GM21619 (cell line): ENCODE measurements around the gene CYSLTR2.

ENCODE experiments used
- ATAC-seq: cut with Tn5 transposase; IDR thresholded peaks from one replicate; pipeline ENCODE4 v1.9.1; 2021; ENCODE audit not compliant: unreplicated experiment

Gene CYSLTR2, protein sequence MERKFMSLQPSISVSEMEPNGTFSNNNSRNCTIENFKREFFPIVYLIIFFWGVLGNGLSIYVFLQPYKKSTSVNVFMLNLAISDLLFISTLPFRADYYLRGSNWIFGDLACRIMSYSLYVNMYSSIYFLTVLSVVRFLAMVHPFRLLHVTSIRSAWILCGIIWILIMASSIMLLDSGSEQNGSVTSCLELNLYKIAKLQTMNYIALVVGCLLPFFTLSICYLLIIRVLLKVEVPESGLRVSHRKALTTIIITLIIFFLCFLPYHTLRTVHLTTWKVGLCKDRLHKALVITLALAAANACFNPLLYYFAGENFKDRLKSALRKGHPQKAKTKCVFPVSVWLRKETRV

DNA sequence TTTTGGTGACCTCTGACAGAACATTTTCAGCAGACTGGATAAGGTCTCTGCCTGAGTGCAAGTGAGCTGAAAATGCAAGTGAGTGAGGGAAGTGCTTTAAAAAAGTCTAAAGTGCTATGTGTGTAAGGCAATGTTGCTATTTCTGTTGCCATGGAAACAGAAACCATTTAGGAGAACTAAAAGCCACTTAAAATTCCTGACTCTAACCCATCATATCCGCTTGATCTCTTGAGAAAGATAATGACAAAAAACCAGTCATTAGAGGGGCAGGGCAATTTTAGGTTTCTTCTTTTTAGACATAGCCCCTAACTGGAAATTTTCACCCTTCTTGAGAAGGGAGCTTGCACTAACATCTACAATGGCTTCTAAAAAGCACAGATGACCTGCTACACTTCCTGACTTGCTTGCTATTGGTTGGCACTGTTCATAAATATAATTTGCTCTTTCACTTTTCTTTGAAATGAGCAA is at the start of gene CYSLTR2:
CYSLTR2 (plus strand) TSS at position 458 of the 468 bp plus-strand sequence. CDS start 52,889 bp downstream, outside the sequence.
- ATAC-seq = peak; percentile 71

DNA sequence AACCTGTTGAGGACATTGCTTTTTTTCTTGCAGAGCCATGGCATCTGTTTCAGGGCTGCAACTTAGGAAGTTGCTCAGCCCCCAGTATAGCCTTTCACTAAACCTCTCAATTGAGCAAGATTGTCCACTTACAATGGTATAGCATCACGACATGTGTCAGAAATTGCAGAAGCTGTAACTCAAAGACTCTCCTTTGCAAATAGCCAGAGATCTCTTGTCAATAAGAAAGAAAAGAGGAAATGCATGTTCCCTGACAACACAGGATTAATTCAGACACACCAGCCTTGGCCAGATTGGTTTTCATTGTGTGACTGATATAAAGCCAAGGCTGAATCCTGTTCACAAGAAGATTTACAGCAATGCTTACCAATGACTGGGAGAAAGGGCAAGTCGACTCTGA is 38.7 kb upstream of the CYSLTR2 start:
- ATAC-seq = no peak

DNA sequence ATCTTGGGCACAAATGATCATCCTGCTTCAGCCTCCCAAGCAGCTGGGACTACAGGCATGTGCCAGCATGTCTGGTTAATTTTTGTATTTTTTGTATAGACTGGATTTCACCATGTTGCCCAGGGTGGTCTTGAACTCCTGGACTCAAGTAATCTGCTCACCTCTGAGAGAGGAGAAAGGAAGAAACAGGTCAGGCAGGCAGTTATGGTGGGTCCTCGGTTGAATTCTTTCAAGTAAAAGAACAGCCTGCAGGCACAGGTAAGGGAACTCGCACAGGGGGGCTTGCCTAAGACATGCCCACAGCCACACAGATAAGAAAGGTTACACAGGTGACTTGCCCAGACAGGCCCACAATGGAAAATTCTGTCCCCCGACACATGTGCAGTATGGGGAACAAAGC is 34.8 kb upstream of the CYSLTR2 start:
- no peak for ATAC-seq

DNA sequence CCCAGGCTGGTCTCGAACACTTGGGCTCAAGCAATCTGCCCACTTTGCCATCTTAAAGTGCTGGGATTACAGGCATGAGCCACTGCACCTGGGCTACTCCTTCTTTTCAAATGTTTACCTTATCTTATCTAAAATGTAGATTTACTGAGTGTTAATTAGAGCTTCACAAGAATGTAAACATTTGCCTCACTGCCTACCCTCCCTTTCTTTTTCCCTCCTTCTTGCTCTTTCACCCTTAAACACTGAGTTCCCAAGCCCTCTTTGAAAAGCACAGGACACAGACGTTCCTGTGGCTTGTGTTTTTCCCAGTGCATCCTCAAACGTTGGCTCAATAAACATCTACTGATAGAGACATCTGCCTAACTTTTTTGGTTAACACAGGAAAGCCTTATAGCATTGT is 32.7 kb upstream of the CYSLTR2 start:
- no peak for ATAC-seq

DNA sequence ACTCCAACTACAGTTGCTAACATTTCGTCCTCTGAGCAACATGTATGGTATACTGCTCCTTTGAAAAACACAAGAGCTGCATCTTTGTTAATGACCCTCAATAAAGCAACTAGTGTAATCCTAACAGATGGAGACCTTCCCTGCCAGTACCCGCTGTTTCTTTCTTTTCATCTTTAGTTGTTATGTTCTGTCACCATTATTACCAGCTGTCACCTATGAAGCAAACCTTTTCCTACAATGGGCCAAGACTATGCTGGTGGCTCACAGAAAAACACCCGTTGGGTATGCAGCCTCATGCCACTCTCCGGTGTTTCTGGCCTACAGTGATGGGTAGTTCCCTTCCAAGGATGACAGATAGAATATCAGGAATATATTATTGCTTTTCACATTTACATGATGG is 29.7 kb upstream of the CYSLTR2 start:
- ATAC-seq = no peak

DNA sequence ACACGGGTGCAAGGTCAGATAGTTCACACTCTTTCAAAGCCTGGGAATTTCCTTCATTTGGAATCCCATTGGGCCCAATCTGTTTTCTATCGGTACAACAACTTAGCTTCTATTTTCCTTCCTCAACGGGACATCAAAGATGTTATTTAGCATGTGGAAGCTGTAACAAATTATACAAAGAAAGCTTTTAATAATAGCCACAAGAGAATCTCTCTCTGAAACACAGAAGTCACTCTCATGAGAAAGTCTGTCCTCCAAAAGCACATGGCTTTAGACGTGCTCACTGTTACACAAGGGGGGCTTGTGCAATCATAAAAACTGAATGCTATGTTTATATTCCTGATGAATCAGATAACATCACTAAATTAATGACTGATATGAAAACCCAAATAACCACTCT is 28.9 kb upstream of the CYSLTR2 start:
- no peak for ATAC-seq

DNA sequence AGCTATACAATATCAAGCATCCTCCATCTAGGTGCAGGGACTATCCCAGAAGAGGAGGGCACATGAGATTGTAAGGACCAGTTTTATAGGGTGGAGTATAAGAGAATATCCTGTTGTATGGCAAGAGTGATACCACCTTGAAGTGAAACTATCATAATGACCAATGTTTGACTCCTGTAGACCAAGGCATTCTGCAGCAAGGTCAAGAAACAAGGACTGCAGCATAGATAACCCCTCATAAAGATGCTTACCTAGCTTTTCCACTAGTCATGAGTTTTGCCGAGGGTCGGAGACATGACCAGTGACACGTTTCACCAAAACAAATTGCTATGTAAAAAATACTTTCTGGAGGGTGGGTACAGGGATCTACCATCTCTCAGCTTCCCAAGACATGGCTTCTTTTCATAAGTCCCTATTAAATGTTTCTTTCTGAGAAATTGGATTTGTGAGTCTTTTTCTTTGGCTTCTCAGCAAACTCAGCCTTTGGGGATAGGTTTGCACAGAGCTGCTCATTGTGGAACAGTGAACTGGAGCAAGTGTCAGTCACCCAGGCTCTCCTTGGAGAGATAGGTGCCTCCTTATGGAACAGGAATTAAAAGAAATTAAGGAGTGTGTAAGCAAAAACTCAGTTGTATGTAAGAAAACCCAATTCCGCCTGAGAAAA is 28.2 kb upstream of the CYSLTR2 start:
- no peak for ATAC-seq

DNA sequence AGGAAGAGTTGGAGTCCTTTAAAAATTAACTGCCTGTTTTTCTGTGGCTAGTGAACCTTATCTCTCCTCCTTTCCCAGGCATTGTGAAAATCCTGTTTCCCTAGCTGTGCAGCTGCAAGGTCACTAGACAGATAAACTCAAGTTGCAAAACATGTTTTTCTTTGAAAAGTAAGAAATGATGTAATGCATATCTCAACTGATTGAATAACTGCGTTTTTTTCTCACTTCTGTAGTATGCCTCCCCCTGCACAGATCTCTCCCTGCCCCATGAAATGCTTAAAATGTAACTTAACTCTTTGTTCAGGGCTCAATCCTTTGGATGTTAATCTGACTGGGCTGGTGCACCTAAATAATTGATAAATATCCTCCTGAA is 27.7 kb upstream of the CYSLTR2 start:
- ATAC-seq = no peak

DNA sequence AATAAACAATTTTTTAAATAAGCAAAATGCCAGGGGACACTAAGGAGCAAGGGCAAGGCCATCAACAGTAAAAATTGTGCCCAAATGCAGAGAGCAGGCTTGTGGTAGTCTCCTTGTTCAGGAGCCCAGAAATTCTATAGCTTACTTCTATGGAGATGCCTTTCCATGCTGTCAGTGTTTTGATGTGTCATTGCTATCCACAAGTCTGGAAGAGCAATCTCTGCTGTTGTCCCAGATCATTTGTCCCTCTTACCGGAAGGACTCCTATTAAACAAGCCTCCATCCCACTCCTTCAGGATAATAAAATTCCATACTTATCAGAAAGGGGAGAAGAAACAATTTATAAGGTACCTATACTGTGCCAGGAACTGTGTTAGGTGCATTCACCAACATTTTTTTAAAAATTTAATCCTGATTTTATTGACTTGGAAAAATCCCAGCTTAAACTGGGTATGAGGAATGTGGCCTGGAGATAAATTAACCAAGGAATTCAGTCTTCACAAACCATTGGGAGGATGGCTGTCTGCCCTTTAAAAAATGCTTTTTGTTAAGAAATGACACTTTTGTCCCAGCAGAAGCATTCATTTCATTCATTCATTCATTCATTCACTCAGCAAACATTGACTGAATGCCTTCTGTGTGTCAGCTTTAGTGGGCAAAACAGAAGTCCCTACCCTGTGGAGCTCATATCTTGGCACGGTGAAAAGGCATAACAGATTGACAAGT is 26.8 kb upstream of the CYSLTR2 start:
- no peak for ATAC-seq

DNA sequence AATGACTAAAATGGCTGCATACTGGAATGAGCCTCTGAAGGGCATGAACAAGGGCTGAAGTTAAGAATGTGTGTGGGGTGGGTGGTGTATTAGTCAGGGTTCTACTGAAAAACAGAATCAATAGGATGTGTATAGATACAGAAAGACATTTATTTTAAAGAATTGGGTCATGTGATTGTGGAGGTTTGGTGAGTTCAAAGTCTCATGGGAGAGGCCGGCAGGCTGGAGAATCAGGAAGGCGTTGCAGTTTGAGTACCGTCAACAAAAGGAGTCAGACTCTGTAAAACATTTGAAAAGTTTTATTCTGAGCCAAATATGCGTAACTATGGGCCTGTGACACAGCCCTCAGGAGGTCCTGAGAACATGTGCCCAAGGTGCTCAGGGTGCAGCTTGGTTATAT is 24.5 kb upstream of the CYSLTR2 start:
- ATAC-seq = no peak

DNA sequence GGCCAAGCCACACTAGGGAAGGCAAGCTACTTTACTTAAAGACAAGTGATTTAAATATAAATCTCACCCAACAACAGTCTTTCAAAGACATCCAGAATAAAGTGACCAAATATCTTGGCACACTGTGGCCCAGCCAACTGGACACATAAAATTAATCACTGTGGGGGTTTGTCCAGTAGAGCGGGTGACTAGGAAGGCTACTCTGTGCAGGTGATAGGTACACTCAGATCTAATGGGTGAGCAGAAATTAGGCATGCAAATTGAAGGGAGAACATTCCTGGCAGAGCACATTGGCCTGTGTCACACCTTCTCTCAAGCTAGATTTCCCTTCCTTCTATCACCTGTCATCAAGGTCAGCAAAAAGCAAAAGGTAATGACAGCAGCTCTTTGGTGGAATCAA is 23.4 kb upstream of the CYSLTR2 start:
- ATAC-seq = no peak

DNA sequence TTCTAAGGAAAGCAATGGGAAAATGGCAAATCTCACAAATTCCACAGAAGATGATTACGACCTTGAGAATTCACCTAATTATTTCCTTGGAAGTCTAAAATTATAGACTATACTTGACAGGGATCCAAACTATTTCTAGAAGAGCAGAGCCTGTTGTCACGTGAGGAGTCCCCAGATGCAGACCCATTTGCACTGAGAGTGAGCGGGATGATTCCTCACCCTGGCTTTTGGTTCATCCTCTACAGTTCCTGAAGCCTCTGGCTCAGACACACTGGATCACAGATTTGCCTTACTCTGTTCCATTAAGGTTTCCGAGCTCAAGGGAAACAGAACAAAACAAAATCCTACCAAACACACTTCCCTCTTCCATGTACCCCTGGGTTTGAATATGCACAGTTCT is 23.0 kb upstream of the CYSLTR2 start:
- no peak for ATAC-seq

DNA sequence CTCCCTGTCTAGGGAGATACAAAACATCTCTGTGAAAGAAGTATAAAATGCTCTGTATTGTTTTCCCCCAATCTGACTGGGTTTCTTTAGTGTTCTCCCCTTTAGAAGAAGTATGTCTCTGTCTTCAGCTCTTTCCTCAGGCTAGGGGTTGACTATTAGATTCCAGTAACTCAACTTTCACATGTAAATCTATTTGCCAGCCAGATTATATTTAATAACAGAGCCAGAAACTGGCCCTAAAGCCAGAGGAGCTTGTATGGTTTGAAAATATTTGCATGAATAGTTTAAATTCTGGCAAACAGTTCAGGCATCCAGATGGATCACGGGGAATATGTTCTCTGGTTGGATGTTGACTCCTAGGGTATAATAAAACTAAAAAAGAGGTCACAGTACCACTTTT is 22.3 kb upstream of the CYSLTR2 start:
- no peak for ATAC-seq

DNA sequence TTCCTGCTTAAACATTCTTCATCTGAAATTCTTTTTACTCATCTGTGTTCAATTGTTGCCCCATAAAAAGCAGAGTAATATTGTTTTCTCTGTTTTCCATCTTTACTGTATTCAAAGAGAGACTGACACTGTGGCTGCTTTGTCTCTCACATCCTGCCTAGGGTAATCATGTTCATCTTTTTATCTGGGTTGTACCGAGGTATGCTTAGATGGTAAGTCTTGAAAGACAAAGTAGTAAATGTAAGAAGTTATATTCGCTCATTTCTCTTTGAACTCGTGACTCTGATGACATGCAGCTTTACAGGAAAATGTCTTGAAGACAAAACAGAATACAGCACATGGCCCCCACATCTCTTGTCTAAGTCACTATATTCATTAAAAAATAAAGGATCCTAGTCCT is 20.0 kb upstream of the CYSLTR2 start:
- no peak for ATAC-seq

DNA sequence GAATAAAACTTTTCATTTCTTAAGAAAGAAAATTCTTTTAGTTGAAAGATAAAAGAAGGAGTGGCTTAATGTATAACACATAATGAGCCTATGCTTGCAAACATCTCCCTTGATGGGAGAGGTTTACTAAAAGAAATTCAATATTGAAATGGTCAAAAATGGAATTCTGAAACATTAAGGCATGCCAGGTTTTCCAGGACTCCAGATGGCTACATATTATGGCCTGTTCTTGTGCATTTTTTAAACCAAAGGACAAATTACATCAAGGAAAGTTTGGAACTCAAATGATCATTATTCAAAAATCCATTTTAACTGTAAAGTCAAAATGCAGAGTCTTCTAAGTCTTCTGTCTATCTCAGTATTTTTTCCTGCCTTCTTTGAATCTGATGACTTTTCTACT is 19.1 kb upstream of the CYSLTR2 start:
- no peak for ATAC-seq

DNA sequence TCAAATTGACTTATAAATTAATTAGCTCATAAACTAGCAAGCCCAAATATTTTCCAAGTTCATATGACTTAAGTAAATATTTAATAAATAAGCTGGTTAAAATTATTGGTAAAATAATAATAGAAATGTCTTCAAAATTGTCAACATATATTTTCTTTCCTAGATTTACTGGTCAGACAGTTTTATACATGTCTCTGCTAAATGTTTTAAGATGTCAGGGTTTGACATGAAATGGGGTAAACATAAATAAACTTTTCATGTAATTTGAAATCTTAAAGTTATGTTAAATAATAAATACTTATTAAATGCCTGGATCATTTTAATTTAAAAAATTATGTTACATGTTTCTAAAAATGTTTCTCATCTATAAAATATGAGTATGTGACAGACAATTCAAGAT is 18.3 kb upstream of the CYSLTR2 start:
- no peak for ATAC-seq

DNA sequence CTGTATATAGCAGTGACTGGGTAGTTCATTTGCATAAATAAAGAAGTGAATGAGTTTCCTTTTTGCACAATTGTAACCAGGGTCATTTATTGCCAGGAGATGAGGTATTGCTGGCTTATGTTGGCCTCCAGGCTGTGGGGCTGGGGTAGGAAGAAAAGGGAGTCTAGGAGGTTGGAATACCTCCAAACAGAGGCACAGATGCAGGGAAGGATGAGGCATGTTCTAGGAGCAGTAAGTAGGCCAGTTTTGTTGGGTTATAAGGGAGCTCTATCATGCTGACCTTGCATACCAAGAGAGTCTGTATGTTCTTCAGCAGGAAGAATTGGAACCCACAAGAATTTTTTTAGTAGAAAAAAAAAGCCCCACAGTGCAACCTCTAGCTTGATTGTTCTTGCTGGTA is 17.2 kb upstream of the CYSLTR2 start:
- ATAC-seq = no peak

DNA sequence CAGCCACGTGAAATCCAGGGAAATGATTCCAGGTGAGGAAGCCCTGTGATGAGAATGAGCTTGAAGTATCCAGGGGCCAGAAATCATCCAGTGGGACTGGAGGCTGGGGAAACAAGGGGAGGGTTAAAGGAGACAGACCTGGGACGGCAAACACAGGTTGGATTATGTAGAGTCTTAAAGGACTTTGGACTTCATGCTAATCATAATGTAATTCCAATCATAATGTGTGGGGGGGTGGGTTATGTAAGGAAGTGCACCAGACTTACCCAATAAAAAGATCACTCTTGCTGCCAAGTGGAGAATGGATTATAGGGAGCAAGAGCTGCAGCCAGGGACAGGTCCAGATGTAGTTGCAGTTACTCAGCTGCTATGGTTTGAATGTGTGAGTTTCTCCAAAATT is 16.1 kb upstream of the CYSLTR2 start:
- ATAC-seq = no peak

DNA sequence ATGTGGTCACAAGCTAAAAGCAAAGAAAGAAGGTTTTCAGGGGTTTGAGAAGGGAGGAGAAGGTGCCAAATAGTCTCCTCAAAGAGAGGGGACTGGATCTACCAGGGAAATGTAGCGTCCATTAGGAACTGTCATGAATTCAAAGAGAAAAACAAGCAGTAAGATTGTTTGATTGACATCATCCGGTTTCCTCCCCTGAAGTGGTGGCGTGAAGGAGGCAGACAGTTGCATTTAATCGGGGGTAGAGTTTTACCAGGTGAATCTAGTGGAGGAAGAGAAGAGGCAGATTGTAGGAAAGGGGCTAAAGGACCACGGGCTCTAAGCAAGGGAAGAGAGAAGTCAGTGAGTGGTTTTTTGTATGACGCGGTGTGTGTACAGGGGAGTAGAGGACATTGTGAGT is 13.0 kb upstream of the CYSLTR2 start:
- no peak for ATAC-seq

DNA sequence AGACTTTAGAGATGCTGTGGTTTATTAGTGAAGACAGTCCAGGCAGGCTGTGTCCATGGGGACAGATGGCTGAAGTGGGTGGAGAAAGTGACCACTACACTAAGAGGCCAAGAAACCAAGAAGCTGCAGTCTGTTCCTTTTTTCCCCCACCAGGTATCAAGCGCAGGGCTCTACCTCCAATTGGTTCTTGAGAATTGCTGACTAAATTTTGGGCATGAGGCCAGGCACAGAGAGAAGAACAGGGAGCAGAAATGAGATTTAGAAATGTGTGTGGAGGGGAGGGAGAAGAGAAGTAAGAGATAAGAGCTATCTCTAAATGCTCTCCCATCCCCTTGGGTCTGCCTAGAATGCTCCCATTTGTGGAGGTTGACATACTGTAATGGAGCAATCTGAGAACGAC is 12.3 kb upstream of the CYSLTR2 start:
- ATAC-seq = no peak

DNA sequence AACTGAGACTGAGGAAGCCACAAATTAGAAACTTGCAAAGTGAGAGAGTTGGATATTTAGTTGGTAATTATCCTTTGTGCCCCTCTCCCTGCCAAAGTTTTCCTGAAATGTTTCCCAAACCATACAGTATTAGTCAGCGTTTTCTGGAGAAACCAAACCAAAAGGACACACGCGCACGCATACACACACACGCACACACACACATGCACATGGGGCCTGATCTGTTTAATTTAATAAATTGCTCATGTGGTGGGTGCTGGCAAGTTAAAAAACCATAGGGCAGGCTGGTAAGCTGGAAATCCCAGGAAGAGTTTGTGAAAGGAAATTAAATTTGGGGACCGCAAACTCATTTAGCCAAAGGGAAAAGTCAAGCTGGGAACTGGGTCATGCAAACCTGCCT is 11.7 kb upstream of the CYSLTR2 start:
- no peak for ATAC-seq

DNA sequence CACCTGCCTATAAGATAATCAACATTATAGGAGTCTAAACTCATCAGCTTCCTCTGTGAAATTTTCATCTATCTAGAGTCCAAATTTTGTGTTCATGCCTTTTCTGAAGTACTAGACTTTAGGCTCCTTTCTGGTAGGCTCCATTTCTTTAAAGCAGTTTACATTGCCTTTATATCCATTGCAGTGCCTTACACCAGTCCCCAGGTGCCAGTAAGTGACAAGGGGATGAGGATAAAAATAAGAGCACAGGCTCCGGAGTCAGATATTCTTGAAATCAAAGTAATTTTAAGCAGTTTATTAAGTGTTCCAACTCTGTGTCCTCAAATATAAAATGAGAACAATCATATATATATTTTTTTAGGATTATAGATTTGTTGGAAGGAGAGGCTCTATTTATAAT is 10.6 kb upstream of the CYSLTR2 start:
- ATAC-seq = no peak
